HEK293 (cell line): ENCODE data around the gene POLN.

Experiments
- ZNF654 ChIP-seq: fragments of 450-650 bp; formaldehyde crosslinking; IDR thresholded peaks from 2 replicates; pipeline ENCODE4 v1.5.1; 2016; ENCODE audit warnings: low read depth, missing biosample characterization, missing genetic modification characterization
- TF ChIP-seq, protein P1 (sequence below): fragments of 450-650 bp; formaldehyde crosslinking; IDR thresholded peaks from 2 replicates; pipeline ENCODE4 v1.5.1; 2016; ENCODE audit warnings: missing biosample characterization, missing genetic modification characterization

DNA sequence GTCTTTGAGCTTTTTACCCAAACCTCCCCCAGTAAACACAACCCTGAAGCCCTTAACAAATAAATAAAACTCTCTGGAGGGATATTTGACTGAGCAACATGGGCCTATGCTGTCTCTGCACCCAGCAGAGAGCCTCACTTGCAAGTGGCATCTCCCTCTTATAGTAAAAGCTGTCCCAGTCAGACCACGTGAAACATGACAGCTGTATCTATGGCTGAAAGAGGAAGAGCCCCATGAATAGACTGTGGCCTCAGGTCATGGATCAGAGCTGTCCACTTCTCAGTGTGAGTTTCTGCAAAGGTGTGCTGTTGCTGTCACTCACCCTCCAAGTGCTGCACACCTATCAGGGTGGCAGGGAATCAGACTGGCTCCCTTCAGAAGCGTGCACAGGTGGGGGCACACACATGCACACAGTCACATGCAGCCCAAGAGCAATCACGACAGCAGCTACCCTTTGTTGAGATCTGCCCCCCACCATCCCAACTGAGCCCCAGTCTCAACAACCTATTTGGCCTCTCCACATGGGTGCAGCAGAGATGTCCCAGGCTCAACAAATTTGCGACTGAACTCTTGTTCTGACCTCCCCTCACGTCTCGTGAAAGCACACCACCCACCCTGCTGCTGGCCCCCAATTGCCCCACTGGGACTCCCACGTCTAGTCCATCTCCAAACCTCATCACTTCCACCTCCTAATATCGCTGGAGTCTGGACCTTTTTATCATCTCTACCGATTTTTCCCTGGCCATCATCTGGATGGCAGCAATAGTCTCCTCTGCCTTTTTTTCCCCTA, 137.2 kb downstream of the POLN start:
- TF ChIP-seq ZNF654 (tag by site-specific recombination): no peak
- TF ChIP-seq, protein P1, sequence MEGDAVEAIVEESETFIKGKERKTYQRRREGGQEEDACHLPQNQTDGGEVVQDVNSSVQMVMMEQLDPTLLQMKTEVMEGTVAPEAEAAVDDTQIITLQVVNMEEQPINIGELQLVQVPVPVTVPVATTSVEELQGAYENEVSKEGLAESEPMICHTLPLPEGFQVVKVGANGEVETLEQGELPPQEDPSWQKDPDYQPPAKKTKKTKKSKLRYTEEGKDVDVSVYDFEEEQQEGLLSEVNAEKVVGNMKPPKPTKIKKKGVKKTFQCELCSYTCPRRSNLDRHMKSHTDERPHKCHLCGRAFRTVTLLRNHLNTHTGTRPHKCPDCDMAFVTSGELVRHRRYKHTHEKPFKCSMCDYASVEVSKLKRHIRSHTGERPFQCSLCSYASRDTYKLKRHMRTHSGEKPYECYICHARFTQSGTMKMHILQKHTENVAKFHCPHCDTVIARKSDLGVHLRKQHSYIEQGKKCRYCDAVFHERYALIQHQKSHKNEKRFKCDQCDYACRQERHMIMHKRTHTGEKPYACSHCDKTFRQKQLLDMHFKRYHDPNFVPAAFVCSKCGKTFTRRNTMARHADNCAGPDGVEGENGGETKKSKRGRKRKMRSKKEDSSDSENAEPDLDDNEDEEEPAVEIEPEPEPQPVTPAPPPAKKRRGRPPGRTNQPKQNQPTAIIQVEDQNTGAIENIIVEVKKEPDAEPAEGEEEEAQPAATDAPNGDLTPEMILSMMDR: no peak
